MM.1S (cell line): Measurements from ENCODE around the gene ECSCR.
"Not testable (repeated sequence)": the region's sequence is repeated elsewhere in the genome, so short reads cannot be mapped to it uniquely, and the experiment has no call there.

Experiments
- DNase-seq: peaks from one replicate; pipeline ENCODE4 v3.0.0-alpha.2; 2015
- H2AFZ ChIP-seq: fragments of 300-600 bp; sonication (generic); 2 replicates; pipeline ENCODE4 v1.6.0; 2016; ENCODE audit warnings: antibody characterized with exemption, low read length
- H3F3A ChIP-seq: fragments of 300-600 bp; sonication (generic); 2 replicates; pipeline ENCODE4 v1.6.1; 2016; ENCODE audit warnings: mild to moderate bottlenecking, antibody characterized with exemption, low read length, moderate library complexity, mixed read lengths; ENCODE audit not compliant: insufficient read depth
- H3K27ac ChIP-seq: fragments of 300-600 bp; sonication (generic); 2 replicates; pipeline ENCODE4 v1.5.1; 2016; ENCODE audit warnings: mild to moderate bottlenecking, low read length
- H3K27me3 ChIP-seq: fragments of 300-600 bp; sonication (generic); replicated peaks from 2 replicates; pipeline ENCODE4 v1.6.0; 2016; ENCODE audit warnings: low read length; ENCODE audit not compliant: insufficient read depth
- H3K36me3 ChIP-seq: fragments of 300-600 bp; sonication (generic); replicated peaks from 2 replicates; pipeline ENCODE4 v1.6.1; 2016; ENCODE audit warnings: mild to moderate bottlenecking, low read length, mixed read lengths; ENCODE audit not compliant: insufficient read depth
- H3K4me1 ChIP-seq: fragments of 300-600 bp; sonication (generic); 2 replicates; pipeline ENCODE4 v1.6.1; 2016; ENCODE audit warnings: low read length, mixed read lengths
- H3K4me2 ChIP-seq: fragments of 300-600 bp; sonication (generic); 2 replicates; pipeline ENCODE4 v1.6.0; 2016; ENCODE audit warnings: low read depth, low read length
- H3K4me3 ChIP-seq: fragments of 300-600 bp; sonication (generic); 2 replicates; pipeline ENCODE4 v1.5.1; 2016; ENCODE audit warnings: low read length, mixed read lengths
- H3K79me2 ChIP-seq: fragments of 300-600 bp; sonication (generic); 2 replicates; pipeline ENCODE4 v1.6.1; 2016; ENCODE audit warnings: mixed run types, low read length, mixed read lengths
- H3K9ac ChIP-seq: fragments of 300-600 bp; sonication (generic); 2 replicates; pipeline ENCODE4 v1.6.1; 2016; ENCODE audit warnings: low read length, mixed read lengths
- H3K9me2 ChIP-seq: fragments of 300-600 bp; sonication (generic); replicated peaks from 2 replicates; pipeline ENCODE4 v1.6.1; 2016; ENCODE audit warnings: mild to moderate bottlenecking, low read length, mixed read lengths; ENCODE audit not compliant: insufficient read depth
- H3K9me3 ChIP-seq: fragments of 300-600 bp; sonication (generic); replicated peaks from 2 replicates; pipeline ENCODE4 v1.6.1; 2016; ENCODE audit warnings: mild to moderate bottlenecking, low read length, mixed read lengths; ENCODE audit not compliant: insufficient read depth
- H4K20me1 ChIP-seq: fragments of 300-600 bp; sonication (generic); 2 replicates; pipeline ENCODE4 v1.6.1; 2016; ENCODE audit warnings: mild to moderate bottlenecking, low read length, moderate library complexity, mixed read lengths; ENCODE audit not compliant: insufficient read depth
- EZH2 ChIP-seq: fragments of 300-600 bp; sonication (generic); optimal IDR thresholded peaks from 2 replicates; pipeline ENCODE3; 2017; ENCODE audit warnings: low read depth, mild to moderate bottlenecking, antibody characterized with exemption, low read length, mixed read lengths
- EZH2phosphoT487 ChIP-seq: fragments of 300-600 bp; sonication (generic); IDR thresholded peaks from 2 replicates; pipeline ENCODE4 v1.6.1; 2018; ENCODE audit warnings: antibody characterized with exemption, low read length
- TF ChIP-seq, protein P1 (sequence below): fragments of 300-600 bp; sonication (generic); IDR thresholded peaks from 2 replicates; pipeline ENCODE4 v1.5.1; 2016; ENCODE audit warnings: antibody characterized with exemption, low read length, mixed read lengths

The ECSCR gene

DNA sequence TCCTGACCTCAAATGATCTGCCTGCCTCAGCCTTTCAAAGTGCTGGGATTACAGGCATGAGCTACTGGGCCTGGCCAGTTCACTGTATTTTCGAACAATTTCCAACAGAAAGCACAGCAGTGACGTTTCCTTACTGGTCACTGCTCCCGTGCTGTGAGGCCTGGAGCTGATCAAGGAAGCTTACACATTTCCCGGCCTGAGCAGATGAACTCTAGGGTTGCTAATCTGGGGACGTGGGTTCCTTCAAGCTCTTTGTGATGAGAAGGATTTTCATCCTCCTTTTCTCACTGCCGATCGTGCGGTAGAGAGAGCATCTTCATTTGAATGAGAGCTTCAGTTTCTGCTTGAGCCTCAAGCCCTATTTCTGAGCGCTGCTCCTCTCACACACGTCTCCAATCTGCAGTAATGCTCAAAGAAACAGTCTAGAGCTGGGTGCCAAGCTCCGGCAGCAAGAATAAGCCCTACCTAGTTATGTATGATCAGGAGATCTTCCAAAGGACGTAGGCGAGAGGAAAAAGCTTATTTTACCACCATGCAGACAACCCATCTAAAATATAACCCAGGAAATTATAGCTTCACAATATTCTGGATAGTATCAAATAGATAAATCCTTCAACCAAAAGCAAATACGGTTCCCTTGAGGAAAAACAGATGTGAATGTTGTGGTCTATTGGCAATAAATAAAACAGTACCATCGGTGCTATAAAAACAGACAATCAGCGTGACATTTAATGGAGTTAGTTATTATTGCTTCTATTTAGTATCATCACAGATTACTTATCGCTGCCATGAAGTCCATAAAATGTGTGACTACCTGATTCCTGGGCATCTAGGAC is 51.3 kb downstream of the ECSCR start:
- no peak overlapping the region for H3K27ac ChIP-seq

DNA sequence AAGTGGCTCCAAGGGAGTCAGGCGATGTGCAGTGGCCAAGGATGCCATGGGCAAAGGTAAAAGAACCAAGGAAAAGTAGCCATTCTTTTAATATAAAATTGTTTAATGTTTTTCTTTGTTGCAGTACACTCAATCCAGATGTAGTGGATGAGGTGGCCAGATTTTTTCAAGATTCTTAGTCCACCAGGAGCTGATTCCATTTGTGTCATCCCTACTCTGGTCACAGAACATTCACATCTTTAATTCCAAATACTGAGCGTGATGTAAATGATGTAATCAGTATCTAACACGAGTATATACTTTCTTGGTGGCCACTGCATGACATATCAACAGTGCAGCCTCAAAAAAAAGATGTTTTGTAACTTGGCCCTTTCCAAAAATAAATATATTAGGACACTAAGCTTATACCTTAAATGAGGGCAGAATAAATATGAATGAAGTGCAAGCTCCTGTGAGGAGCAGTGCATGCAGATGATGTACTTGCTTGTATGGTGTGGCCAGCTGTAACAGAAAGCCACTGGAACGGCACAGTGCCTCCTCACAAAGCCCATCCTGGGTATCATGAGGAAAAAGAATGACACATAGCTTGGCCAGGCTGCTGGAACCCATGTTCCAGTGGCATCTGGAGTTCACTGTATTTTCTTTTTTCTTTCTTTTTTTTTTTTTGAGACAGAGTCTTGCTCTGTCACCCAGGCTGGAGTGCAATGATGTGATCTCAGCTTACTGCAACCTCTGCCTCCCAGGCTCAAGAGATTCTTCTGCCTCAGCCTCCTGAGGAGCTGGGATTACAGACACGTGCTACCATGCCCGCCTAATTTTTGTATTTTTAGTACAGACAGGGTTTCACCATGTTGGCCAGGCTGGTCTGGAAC is 52.2 kb downstream of the ECSCR start:
- H3K79me2 ChIP-seq, result no peaks in the 10 kb centered on the region
- no peak overlapping the region for H3K4me3 ChIP-seq
- H2AFZ ChIP-seq, result no peak overlapping the region
- H3K4me2 ChIP-seq, result no peak overlapping the region
- H4K20me1 ChIP-seq, result no peaks in the 10 kb centered on the region
- TF ChIP-seq, protein P1, sequence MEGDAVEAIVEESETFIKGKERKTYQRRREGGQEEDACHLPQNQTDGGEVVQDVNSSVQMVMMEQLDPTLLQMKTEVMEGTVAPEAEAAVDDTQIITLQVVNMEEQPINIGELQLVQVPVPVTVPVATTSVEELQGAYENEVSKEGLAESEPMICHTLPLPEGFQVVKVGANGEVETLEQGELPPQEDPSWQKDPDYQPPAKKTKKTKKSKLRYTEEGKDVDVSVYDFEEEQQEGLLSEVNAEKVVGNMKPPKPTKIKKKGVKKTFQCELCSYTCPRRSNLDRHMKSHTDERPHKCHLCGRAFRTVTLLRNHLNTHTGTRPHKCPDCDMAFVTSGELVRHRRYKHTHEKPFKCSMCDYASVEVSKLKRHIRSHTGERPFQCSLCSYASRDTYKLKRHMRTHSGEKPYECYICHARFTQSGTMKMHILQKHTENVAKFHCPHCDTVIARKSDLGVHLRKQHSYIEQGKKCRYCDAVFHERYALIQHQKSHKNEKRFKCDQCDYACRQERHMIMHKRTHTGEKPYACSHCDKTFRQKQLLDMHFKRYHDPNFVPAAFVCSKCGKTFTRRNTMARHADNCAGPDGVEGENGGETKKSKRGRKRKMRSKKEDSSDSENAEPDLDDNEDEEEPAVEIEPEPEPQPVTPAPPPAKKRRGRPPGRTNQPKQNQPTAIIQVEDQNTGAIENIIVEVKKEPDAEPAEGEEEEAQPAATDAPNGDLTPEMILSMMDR, result no peak
- TF ChIP-seq EZH2 (no peak), EZH2phosphoT487 (no peak)
- no peaks in the 10 kb centered on the region for H3K9me3 ChIP-seq
- no peak for DNase-seq
- H3K27me3 ChIP-seq, result no peaks in the 10 kb centered on the region
- H3K9ac ChIP-seq, result no peak overlapping the region
- H3F3A ChIP-seq, result peaks cover 24% of the 10 kb centered on the region
- H3K27ac ChIP-seq, result no peak overlapping the region
- peaks cover 38% of the 10 kb centered on the region for H3K4me1 ChIP-seq
- H3K36me3 ChIP-seq, result no peaks in the 10 kb centered on the region
- H3K9me2 ChIP-seq, result no peaks in the 10 kb centered on the region

More for the DNA sequence above, 51.3 kb downstream of the ECSCR start:
- DNase-seq, result no peak
- H3K9me3 ChIP-seq, result no peaks in the 10 kb centered on the region
- no peaks in the 10 kb centered on the region for H3K36me3 ChIP-seq
- H3K4me3 ChIP-seq, result no peak overlapping the region
- H2AFZ ChIP-seq, result no peak overlapping the region
- H3K79me2 ChIP-seq, result no peaks in the 10 kb centered on the region
- TF ChIP-seq EZH2 (no peak), EZH2phosphoT487 (no peak)
- TF ChIP-seq, protein P1, result no peak
- no peaks in the 10 kb centered on the region for H3K9me2 ChIP-seq
- peaks cover 32% of the 10 kb centered on the region for H3F3A ChIP-seq
- no peak overlapping the region for H3K4me2 ChIP-seq
- no peaks in the 10 kb centered on the region for H3K27me3 ChIP-seq
- peaks cover 47% of the 10 kb centered on the region for H3K4me1 ChIP-seq
- no peaks in the 10 kb centered on the region for H4K20me1 ChIP-seq
- H3K9ac ChIP-seq, result no peak overlapping the region

DNA sequence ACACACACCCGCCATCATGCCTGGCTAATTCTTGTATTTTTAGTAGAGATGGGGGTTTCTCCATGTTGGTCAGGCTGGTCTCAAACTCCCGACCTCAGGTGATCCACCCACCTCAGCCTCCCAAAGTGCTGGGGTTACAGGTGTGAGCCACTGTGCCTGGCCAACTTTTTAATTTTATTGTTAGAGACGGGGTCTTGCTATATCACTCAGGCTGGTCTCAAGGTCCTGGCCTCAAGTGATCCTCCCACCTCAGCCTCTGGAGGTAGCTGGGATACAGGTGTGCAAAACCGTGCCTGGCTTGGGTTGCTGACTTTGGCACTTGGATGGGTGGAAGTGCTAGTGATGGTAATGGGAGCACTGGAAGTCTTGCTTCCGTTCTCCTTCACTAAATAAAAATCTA is 53.4 kb downstream of the ECSCR start:
- not testable (repeated sequence) for H3K36me3 ChIP-seq, H3K4me2 ChIP-seq
- peaks cover 35% of the 10 kb centered on the region for H3K4me1 ChIP-seq

More for the DNA sequence above, 53.4 kb downstream of the ECSCR start:
- not testable (repeated sequence) for H4K20me1 ChIP-seq, H3K27ac ChIP-seq, H2AFZ ChIP-seq, H3K9me2 ChIP-seq, H3K9me3 ChIP-seq, H3K27me3 ChIP-seq, DNase-seq, H3K9ac ChIP-seq, H3K79me2 ChIP-seq, H3K4me3 ChIP-seq
- peaks cover 15% of the 10 kb centered on the region for H3F3A ChIP-seq
